Activated CD4-positive, CD25-positive, alpha-beta regulatory T cell (primary cell): ENCODE measurements around the gene SLC12A7.
"Not testable (repeated sequence)": the region's sequence is repeated elsewhere in the genome, so short reads cannot be mapped to it uniquely, and the experiment has no call there.

Source experiments
- DNase-seq, 4 experiments: peaks; one replicate each; lab custom pipeline; 2025; lab: John Stamatoyannopoulos, UW

The SLC12A7 gene

DNA sequence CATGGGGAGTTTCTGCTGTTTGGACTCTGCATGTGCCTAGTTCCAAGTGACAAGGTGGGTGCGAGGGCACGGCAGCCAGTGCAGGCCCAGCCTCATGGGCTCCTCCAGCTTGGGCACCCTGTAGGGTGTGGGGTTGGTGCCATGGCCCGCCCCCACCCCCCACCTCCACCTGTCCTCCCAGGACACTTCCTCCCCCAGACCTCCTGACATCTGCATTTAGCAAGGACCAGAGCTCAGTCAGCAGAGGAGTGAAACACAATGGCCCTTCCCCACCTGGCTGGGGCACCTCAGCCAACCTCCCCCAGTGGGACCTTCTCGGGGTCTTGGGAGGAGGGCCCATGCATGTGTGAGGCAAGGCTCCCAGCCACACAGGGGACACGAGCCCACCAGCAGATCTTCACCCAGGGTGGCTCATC lies 105.2 kb downstream of the SLC12A7 start:
- no peak for DNase-seq

GRCh38 chr5:1005904-1006655 lies 105.8 kb downstream of the SLC12A7 start:
- DNase-seq = no peak

DNA sequence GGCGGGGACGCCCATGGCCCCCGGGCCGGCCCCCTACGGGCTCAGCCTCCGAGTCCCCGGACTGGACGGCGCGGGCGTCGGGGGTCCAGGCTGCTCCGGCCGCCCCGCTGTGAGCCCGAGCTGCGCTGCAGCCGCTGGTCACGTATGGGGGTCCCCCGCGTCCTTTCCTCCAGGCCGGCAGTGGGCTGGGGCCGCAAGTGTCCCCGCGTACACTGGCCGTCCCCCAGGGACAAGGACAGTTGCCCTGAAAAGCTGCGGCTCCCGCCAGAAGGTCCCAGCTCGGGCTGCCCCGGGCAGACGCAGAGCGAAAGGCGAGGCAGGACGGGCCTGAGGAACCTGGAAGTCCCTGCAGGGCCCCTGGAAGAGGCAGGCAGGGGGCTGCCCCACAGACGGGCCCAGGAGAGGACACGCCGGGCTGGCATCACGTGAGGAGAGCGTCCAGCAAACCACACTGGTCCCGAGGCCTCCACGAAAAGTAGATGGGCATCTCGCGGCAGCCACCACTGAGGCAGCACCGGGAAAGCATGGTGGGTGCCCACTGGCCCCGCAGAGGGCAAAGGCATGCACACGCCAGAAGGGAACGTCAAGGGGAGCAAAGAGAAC lies 106.5 kb downstream of the SLC12A7 start:
- DNase-seq = no peak

- no peak for DNase-seq
Measured at GRCh38 chr5:1004461-1005248, 107.2 kb downstream of the SLC12A7 start.

GRCh38 chr5:1003296-1003937 lies 108.4 kb downstream of the SLC12A7 start:
- DNase-seq = no peak

DNA sequence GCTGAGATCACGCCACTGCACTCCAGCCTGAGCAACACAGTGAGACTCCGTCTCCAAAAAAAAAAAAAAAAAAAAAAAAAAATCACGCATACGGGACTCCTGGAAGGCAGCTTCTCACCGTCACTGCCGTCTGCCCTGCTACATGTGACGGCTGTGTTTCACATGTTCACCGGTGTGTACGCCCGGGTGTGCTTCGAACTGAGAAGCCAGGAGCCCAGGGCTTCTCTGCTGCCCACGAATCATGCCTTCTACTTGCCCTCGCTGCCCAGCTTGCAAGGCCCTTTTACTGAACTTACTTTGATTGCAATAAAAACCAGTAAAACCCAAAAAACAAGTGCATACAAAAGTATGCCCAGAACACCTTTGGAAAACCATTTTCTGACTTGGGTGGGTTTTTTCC lies 109.0 kb downstream of the SLC12A7 start:
- no peak for DNase-seq

DNA sequence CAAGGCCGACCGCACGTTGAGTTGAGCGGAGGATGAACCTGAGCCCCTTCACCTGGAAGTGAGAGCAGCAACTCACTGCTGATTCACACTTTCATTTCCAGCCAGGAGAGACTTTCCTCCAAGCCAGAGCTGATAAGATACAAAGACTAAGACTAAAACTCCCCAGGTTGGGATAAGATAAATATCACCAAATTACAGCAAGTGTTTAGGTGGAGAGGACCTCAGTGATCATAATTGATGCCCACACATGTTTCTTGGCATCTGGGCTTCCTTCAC lies 109.7 kb downstream of the SLC12A7 start:
- no peak for DNase-seq

GRCh38 chr5:1001406-1002270 lies 110.2 kb downstream of the SLC12A7 start:
- DNase-seq = no peak

- not testable (repeated sequence) for DNase-seq
Measured at GRCh38 chr5:1000831-1001230, 111.0 kb downstream of the SLC12A7 start.
